GM19240 (cell line): ENCODE data around the gene GRAMD1A.
"Not testable (repeated sequence)": the region's sequence is repeated elsewhere in the genome, so short reads cannot be mapped to it uniquely, and the experiment has no call there.

Experiments used
- DNase-seq: peaks from one replicate; pipeline ENCODE4 v3.0.0; 2011; ENCODE audit warnings: low spot score; ENCODE audit not compliant: insufficient read length

Gene GRAMD1A

GRCh38 chr19:34976611-34977010 lies 23.5 kb upstream of the GRAMD1A start:
- no peak for DNase-seq

DNA sequence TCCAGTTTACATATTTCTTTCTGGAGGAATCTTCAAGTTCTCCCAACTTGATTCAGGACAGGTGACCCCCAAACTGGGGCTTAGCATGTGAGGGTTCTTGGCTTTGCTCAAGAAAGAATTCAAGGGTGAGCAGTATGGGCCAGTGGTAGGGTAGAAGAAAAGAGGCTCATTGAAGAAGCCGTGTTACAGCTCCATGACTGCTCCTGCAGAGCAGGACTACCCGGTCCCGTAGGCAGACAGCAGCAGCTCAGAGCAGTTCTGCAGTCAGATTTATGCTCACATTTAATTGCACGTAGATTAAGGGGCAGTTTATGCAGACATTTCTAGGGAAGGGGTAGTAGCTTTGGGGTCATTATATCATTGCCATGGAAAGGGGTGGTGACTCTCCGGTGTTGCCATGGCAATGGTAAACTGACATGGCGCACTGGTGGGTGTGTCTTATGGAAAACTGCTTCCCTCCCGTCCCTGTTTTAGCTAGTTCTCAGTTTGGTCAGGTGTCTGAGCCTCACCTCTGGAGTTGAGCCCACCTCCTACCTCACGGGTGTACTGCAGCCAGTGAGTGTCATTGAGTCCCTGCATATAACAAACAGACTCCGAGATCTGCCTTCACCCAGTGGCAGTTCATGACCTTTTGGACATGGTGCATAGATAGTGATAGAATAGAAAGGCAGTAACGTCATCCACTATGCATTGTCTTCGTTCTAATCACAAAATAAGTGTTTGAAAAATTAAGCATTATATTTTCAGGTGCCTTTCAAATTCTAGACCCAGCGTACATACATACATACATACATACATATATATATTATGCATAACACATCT lies 20.1 kb upstream of the GRAMD1A start:
- DNase-seq, result no peak

DNA sequence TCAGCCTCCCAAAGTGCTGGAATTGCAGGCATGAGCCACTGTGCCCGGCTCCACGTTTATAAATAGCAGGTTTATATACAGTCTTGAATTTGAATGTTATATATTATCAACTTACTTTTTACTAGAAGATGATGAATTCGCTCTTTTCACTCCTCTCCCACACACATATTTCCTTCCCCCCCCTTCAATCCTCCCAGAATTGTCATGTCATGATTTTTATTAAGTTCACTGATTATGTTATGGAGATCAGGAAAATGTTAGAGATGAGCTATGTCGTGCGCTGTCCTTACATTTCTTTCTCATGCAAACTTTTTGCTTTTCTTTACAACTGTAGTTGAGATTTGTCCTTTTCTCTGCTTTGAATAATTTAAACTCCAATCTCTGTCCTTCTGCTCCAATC lies 17.8 kb upstream of the GRAMD1A start:
- DNase-seq, result no peak

DNA sequence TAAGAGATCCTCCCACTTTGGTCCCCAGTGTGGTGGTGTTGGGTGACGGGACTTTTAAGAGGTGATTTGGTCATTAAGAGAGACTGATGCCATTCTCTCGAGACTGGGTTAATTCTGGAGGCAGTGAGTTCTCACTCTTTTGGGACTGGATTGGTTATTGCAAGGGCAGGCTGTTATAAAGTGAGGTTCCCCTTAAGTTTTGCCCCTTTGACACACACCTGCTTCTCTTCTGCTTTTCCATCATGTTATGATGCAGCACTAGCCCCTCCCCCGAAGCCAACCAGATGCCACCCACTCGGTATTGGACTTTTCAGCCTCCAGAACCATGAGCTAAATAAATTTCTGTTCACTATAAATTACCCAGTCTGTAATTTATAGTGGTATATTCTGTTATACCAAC lies 16.3 kb upstream of the GRAMD1A start:
- no peak for DNase-seq

DNA sequence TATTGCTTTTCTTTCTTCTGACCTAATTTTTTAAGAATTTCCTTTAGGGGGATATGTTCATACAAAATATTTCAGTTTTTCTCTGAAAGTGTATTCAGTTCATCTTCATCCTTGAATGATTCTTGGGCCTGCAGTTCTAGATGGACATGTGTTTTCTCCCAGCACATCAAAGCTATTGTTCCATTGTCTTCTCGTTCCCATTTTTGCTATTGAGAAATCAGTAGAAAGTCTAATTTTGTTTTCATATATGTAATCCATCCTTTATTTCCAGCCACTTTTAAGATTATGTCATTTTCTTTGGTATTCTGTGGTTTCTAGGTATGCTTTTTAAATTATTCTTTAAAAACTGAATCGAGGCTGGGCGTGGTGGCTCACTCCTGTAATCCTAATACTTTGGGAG lies 15.8 kb upstream of the GRAMD1A start:
- no peak for DNase-seq

DNA sequence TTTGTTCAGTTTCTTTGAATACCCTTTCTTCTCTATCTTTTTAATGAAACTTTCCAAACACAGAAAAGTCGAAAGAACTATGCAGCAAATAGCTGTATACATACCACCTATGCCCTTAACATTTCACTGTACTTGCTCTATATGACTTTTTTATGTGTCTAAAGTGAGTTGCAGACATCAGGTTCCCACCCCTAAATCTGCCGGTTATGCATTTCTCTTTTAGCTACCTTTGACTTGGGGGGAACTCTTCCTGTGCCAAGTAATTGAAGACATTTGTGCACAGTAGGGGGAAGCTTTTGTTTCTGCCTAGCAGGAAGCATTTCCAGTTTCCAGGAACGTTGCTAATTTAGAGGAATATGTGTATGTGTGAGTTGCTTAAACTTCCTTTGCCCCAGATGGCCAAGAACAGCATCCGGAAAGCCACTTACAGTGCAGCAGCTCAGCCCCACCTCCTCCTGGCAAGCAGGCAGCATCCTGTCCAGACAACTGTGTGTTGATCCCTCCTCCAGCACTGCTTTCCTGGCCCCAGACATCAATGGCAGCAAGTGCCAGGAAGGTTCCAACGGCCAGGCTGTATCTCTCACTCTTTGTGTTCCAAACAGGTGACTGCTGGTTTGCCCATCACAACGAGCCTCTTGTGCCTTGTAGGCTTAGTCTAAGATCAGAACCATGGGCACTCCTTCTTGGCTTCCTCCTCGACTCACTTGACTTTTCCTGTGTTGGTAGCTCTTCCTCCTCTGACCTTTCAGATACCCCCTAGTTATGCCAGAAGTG lies 14.7 kb upstream of the GRAMD1A start:
- DNase-seq, result no peak

DNA sequence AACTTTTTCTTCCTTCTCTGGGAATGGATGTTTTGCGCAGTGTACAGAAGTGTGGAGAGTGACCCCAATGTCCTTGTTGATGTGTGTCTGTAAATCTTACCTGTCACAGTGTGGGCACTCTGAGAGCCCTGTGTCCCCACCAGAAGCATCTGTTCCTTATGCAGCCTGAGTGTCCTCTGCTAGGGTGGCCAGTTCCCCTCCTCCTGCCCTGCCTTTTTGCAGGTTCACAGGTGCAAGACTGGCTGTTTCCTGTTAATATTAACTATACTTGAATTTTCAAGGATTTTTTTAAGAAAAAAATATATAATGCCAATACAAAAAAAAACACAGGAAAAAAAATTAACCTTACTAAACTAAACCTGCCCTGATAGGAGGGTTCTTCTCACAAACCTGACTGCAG lies 12.0 kb upstream of the GRAMD1A start:
- DNase-seq, result no peak

DNA sequence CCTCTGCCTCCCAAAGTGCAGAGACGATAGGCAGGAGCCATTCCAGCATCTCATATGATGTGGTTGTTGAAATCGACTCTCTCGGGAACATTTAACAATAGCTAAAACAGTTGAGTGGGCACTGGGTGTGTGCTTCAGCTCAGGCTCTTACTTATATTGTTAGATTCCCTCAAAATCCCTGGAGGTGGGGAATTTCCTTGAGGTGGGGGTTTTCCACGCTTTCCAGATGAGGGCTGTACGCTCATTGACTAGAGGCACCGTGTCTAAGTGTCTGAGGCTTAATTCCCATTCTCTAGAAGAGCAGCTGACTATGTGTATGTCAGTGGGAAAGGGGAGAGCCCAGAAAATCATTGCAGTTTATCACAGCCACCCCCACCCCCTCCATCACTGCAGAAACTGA lies 10.8 kb upstream of the GRAMD1A start:
- DNase-seq, result no peak

- no peak for DNase-seq
Observed at GRCh38 chr19:34990578-34991192, 9.4 kb upstream of the GRAMD1A start.

- DNase-seq, result no peak
Observed at GRCh38 chr19:34991542-34992333, 8.4 kb upstream of the GRAMD1A start.

- not testable (repeated sequence) for DNase-seq
Observed at GRCh38 chr19:34992582-34992981, 7.5 kb upstream of the GRAMD1A start.

DNA sequence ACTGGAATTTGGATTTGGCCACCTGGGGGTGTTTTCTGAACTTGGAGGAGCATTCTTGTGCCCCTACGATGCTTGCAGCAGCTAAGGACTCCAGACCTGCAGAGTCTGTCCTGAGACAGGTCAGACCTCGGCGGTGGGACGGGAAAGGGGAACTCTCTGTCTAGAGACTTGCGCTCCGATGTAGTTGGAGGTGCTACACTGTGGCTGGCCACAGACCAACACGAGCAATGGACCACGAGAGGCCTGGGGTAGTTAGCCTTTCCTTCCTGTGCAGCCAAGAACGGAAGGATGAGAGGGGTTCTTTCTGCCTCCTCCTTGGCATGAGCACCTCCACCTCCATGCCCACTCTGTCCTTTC lies 5.9 kb upstream of the GRAMD1A start:
- DNase-seq, result no peak

GRCh38 chr19:34994643-34995541 lies 5.2 kb upstream of the GRAMD1A start:
- DNase-seq, result no peak

DNA sequence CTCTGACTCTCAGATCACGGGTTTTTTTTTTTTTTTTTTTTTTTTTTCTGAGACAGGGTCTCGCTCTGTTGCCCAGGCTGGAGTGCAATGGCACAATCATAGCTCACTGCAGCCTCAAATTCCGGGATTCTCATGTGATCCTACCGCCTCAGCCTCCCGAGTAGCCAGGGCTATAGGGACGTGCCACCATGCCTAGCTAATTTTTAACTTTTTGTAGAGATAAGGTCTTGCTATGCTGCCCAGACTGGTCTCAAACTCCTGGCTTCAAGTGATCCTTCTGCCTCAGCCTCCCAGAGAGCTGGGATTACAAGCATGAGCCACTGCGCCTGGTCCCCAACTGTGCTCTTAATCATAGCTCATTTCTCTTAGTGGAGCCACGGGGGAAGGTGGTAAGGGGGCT lies 4.6 kb upstream of the GRAMD1A start:
- no peak for DNase-seq

DNA sequence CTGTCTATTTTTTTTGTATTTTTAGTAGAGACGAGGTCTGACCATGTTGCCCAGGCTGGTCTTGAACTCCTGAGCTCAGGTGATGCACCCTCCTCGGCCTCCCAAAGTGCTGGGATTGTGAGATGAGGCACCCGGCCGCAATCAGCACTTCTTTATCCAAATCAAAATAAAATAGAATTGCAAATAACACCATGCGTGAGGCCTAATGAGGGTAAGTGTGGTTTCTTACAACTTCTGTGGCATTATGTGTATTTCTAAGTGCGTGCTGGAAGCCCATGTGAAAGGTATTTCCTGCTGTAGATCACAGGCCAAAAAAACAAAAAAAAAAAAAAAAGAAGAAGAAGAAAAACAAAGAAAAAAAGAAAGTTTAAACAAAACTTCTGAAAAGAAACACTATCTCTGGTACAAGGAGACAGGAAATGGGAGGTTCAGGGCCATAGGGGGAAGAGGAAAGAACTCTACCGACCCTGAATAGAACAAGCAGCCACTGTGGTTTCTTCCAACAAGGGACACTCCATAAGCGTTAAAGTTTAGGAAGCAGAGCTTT lies 3.0 kb upstream of the GRAMD1A start:
- DNase-seq, result no peak

DNA sequence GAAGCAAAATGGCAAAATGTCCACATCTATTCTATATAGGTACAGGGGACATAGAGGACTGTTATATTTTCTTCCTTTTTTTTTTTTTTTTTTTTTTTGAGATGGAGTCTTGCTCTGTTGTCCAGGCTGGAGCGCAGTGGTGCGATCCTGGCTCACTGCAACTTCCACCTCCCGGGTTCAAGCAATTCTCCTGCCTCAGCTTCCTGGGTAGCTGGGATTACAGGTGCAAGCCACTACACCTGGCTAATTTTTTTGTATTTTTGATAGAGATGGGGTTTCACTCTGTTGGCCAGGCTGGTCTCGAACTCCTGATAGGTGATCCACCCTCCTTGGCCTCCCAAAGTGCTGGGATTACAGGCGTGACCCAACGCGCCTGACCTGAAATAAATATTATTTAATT lies 1.9 kb upstream of the GRAMD1A start:
- DNase-seq, result not testable (repeated sequence)

GRCh38 chr19:34998777-34999497 lies 1.2 kb upstream of the GRAMD1A start:
- no peak for DNase-seq

- no peak for DNase-seq
Observed at GRCh38 chr19:35000338-35000646, 169 bp downstream of the GRAMD1A start.

GRCh38 chr19:35000647-35001501 lies 751 bp downstream of the GRAMD1A start:
- DNase-seq, result no peak
